ENCODE measurements around the gene CASS4. TPM values are rescaled to one million over a fixed set of nuclear protein-coding genes. Genes with fewer than 3 reads are reported as not detected.

The CASS4 gene
- total and polyA plus RNA-seq, 2 donors (not counting 1 experiment from before 2014, with no cell fraction given): 17.7 to 65.8 TPM

DNA sequence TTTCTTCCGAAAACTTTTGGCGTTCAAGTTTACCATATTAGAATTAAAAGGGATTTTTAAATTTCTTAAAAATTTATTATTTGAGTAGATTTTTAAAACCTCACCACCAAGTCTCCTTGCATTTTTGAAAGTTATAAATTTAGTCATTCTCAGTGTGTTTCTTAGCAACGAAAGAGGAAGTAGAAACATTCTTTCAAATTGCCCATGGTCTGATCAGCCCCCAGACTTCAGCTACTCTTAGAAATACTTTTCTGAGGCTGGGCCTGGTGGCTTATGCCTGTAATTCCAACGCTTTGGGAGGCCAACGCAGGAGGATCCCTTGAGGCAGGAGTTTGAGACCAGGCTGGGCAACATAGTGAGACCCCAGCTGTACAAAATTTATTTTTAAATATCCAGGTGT is 41.3 kb downstream of the CASS4 start:
- H3K27ac ChIP-seq (ENCODE audit: insufficient read depth, low read length): no peak overlapping the region
- no peaks in the 10 kb centered on the region for H3K27me3 ChIP-seq (ENCODE audit: control insufficient read depth, insufficient read depth, low read length)
- no peak overlapping the region for H3K9ac ChIP-seq (ENCODE audit: insufficient read depth, low read length)
- no peaks in the 10 kb centered on the region for H3K9me3 ChIP-seq (ENCODE audit: control insufficient read depth, insufficient read depth, low read depth, low read length)
- no peak overlapping the region for H3K4me2 ChIP-seq (ENCODE audit: extremely low read depth, insufficient read depth, low read length)
- H3K36me3 ChIP-seq (ENCODE audit: control insufficient read depth, insufficient read depth, low read length): peaks cover 17% of the 10 kb centered on the region
- no peaks in the 10 kb centered on the region for H4K20me1 ChIP-seq (ENCODE audit: control insufficient read depth, extremely low read depth, insufficient read depth, low read length)
- H3K4me1 ChIP-seq (ENCODE audit: control insufficient read depth, extremely low read depth, insufficient read depth, low read length): no peaks in the 10 kb centered on the region
- TF ChIP-seq, protein P1, sequence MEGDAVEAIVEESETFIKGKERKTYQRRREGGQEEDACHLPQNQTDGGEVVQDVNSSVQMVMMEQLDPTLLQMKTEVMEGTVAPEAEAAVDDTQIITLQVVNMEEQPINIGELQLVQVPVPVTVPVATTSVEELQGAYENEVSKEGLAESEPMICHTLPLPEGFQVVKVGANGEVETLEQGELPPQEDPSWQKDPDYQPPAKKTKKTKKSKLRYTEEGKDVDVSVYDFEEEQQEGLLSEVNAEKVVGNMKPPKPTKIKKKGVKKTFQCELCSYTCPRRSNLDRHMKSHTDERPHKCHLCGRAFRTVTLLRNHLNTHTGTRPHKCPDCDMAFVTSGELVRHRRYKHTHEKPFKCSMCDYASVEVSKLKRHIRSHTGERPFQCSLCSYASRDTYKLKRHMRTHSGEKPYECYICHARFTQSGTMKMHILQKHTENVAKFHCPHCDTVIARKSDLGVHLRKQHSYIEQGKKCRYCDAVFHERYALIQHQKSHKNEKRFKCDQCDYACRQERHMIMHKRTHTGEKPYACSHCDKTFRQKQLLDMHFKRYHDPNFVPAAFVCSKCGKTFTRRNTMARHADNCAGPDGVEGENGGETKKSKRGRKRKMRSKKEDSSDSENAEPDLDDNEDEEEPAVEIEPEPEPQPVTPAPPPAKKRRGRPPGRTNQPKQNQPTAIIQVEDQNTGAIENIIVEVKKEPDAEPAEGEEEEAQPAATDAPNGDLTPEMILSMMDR (conservative IDR thresholded peaks at IDR 0.05 in 1 of 2, IDR thresholded peaks at IDR 0.05 in 1 of 2; ENCODE audit: low read depth in 1 of 2, low read length in 2 of 2): no peak
- TF ChIP-seq EZH2 (IDR thresholded peaks at IDR 0.05; ENCODE audit: low read length, missing control alignments): no peak
- H3K79me2 ChIP-seq (ENCODE audit: control insufficient read depth, insufficient read depth, low read length): no peaks in the 10 kb centered on the region
- DNase-seq (ENCODE audit: low read depth in 2 of 2): no peak
- no peak overlapping the region for H2AFZ ChIP-seq (ENCODE audit: low read length)
- H3K4me3 ChIP-seq (replicated peaks in 1 of 4; ENCODE audit: control extremely low read depth in 1 of 4, insufficient read depth in 1 of 4, low read depth in 3 of 4, low read length in 4 of 4): no peak overlapping the region

DNA sequence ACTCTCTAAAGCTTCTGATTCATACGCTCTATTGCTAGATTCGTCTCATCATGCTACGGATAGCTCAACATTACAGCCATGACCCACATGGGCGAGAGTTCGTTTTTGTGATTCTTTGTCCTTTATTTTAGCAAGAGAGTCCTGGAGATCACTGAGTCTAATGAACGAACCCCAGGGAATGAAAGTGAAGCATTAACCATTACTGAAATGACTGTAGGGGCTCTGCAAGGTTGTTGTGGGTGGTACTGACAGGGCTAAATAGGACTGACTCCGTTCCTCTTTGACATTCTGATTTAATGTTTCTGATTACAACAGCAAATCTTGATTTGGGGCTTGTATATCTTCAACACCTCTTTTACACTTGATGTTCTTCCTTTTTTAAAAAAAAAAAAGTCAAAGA is 42.7 kb downstream of the CASS4 start:
- Histone ChIP-seq H4K20me1 (ENCODE audit: control insufficient read depth, extremely low read depth, insufficient read depth, low read length) (no peaks in the 10 kb centered on the region), H3K4me3 (replicated peaks in 1 of 4; ENCODE audit: control extremely low read depth in 1 of 4, insufficient read depth in 1 of 4, low read depth in 3 of 4, low read length in 4 of 4) (no peak overlapping the region), H3K27ac (ENCODE audit: insufficient read depth, low read length) (no peak overlapping the region), H3K9me3 (ENCODE audit: control insufficient read depth, insufficient read depth, low read depth, low read length) (no peaks in the 10 kb centered on the region), H3K27me3 (ENCODE audit: control insufficient read depth, insufficient read depth, low read length) (no peaks in the 10 kb centered on the region), H3K79me2 (ENCODE audit: control insufficient read depth, insufficient read depth, low read length) (no peaks in the 10 kb centered on the region), H3K9ac (ENCODE audit: insufficient read depth, low read length) (no peak overlapping the region), H3K4me2 (ENCODE audit: extremely low read depth, insufficient read depth, low read length) (no peak overlapping the region), H2AFZ (ENCODE audit: low read length) (no peak overlapping the region), H3K4me1 (ENCODE audit: control insufficient read depth, extremely low read depth, insufficient read depth, low read length) (no peaks in the 10 kb centered on the region), H3K36me3 (ENCODE audit: control insufficient read depth, insufficient read depth, low read length) (peaks cover 24% of the 10 kb centered on the region)
- TF ChIP-seq, protein P1 (conservative IDR thresholded peaks at IDR 0.05 in 1 of 2, IDR thresholded peaks at IDR 0.05 in 1 of 2; ENCODE audit: low read depth in 1 of 2, low read length in 2 of 2): no peak
- no peak for TF ChIP-seq EZH2 (IDR thresholded peaks at IDR 0.05; ENCODE audit: low read length, missing control alignments)
- DNase-seq (ENCODE audit: low read depth in 2 of 2): no peak

DNA sequence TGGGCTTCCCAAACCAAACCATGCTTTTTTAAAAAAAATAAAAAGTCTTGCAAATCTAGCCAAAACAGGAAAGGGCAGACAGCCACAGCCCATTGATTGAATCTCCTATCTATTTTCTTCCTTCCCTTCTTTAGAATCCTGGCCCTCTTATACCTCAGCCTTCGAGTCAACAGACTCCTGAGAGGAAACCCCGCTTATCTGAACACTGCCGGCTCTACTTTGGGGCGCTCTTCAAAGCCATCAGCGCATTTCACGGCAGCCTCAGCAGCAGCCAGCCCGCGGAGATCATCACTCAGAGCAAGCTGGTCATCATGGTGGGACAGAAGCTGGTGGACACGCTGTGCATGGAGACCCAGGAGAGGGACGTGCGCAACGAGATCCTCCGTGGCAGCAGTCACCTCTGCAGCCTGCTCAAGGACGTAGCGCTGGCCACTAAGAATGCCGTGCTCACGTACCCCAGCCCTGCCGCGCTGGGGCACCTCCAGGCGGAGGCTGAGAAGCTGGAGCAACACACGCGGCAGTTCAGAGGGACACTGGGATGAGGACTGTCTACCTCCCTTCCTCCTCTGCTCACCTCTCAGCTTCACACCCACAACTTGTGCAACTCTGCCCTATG is 46.3 kb downstream of the CASS4 start:
- Histone ChIP-seq H3K9me3 (ENCODE audit: control insufficient read depth, insufficient read depth, low read depth, low read length) (no peaks in the 10 kb centered on the region), H4K20me1 (ENCODE audit: control insufficient read depth, extremely low read depth, insufficient read depth, low read length) (no peaks in the 10 kb centered on the region), H3K4me2 (ENCODE audit: extremely low read depth, insufficient read depth, low read length) (no peak overlapping the region), H3K27ac (ENCODE audit: insufficient read depth, low read length) (no peak overlapping the region), H3K27me3 (ENCODE audit: control insufficient read depth, insufficient read depth, low read length) (no peaks in the 10 kb centered on the region), H3K4me1 (ENCODE audit: control insufficient read depth, extremely low read depth, insufficient read depth, low read length) (no peaks in the 10 kb centered on the region), H3K36me3 (ENCODE audit: control insufficient read depth, insufficient read depth, low read length) (peaks cover 19% of the 10 kb centered on the region), H2AFZ (ENCODE audit: low read length) (no peak overlapping the region), H3K4me3 (replicated peaks in 1 of 4; ENCODE audit: control extremely low read depth in 1 of 4, insufficient read depth in 1 of 4, low read depth in 3 of 4, low read length in 4 of 4) (no peak overlapping the region), H3K79me2 (ENCODE audit: control insufficient read depth, insufficient read depth, low read length) (no peaks in the 10 kb centered on the region), H3K9ac (ENCODE audit: insufficient read depth, low read length) (no peak overlapping the region)
- no peak for DNase-seq (ENCODE audit: low read depth in 2 of 2)
- TF ChIP-seq EZH2 (IDR thresholded peaks at IDR 0.05; ENCODE audit: low read length, missing control alignments): no peak
- TF ChIP-seq, protein P1 (conservative IDR thresholded peaks at IDR 0.05 in 1 of 2, IDR thresholded peaks at IDR 0.05 in 1 of 2; ENCODE audit: low read depth in 1 of 2, low read length in 2 of 2): no peak

All from fibroblast of lung (primary cell).